GM13976 (cell line): ENCODE measurements around the gene OR52A5.

Experiments used
- DNase-seq: peaks from one replicate; pipeline ENCODE4 v3.0.0; 2012; ENCODE audit warnings: low spot score
- CTCF ChIP-seq: IDR thresholded peaks from 2 replicates; pipeline ENCODE4 v1.5.1; 2012; ENCODE audit warnings: borderline replicate concordance, mild to moderate bottlenecking; ENCODE audit not compliant: insufficient read depth; ENCODE audit errors: extremely low read depth, missing control alignments, control extremely low read depth
- in situ Hi-C: fragments of 300-500 bp; cut with MboI; formaldehyde crosslinking; loops from one replicate; pipeline ENCODE4 v1.12.0; 2022; ENCODE audit warnings: low sequenced_read_pairs, mixed read lengths, inconsistent platforms; ENCODE audit not compliant: unreplicated experiment

OR52A5 gene

GRCh38 chr11:5107285-5107684 lies 30.9 kb downstream of the OR52A5 start:
- TF ChIP-seq CTCF: no peak
- in situ Hi-C loops: no loop called here
- DNase-seq: no peak

- in situ Hi-C loops: no loop called here
- no peak for TF ChIP-seq CTCF
- no peak for DNase-seq
Measured at GRCh38 chr11:5103066-5103465, 35.1 kb downstream of the OR52A5 start.

- in situ Hi-C loops: no loop called here
- no peak for DNase-seq
- no peak for TF ChIP-seq CTCF
Measured at GRCh38 chr11:5102246-5102645, 35.9 kb downstream of the OR52A5 start.

- no peak for DNase-seq
- in situ Hi-C loops: no loop called here
- no peak for TF ChIP-seq CTCF
Measured at GRCh38 chr11:5096011-5096410, 42.1 kb downstream of the OR52A5 start.

GRCh38 chr11:5092821-5093585 lies 45.2 kb downstream of the OR52A5 start:
- TF ChIP-seq CTCF: no peak
- DNase-seq: no peak
- in situ Hi-C loops: no loop called here

- in situ Hi-C loops: no loop called here
- TF ChIP-seq CTCF: no peak
- no peak for DNase-seq
Measured at GRCh38 chr11:5090668-5091067, 47.5 kb downstream of the OR52A5 start.
